Measurements from ENCODE around the gene NOSTRIN. TPM values are rescaled to one million over a fixed set of nuclear protein-coding genes. Genes with fewer than 3 reads are reported as not detected.

The NOSTRIN gene
- total and polyA plus RNA-seq, 2 donors (not counting 3 experiments of a cell fraction or from before 2014, with no cell fraction given), result 0.03 to 0.75 TPM

GRCh38 chr2:168766600-168766999 lies 35.8 kb upstream of the NOSTRIN start:
- no peaks in the 10 kb centered on the region for H3K4me1 ChIP-seq (ENCODE audit: control insufficient read depth, extremely low read depth, insufficient read depth, low read length)
- no peaks in the 10 kb centered on the region for H3K9me1 ChIP-seq (replicated peaks; ENCODE audit: control insufficient read depth, extremely low read depth, insufficient read depth, low read length)
- no peak overlapping the region for H2AFZ ChIP-seq (ENCODE audit: low read depth, low read length)
- intact Hi-C loops (cut with micrococcal nuclease) (no loop called here), dilution Hi-C loops (cut with MboI; ENCODE audit: extremely low pct_ligation_motif_present, low sequenced_read_pairs) (no loop called here)
- H3K9me3 ChIP-seq (replicated peaks; ENCODE audit: control insufficient read depth, insufficient read depth, low read length), result no peaks in the 10 kb centered on the region
- no peak overlapping the region for H3K4me3 ChIP-seq (replicated peaks in 1 of 3; ENCODE audit: insufficient read depth in 1 of 3, low read depth in 1 of 3, low read length in 3 of 3)
- ChIA-PET POLR2A (no interaction called here), CTCF (interaction anchor here (1.0 to 2.9 kb wide), 2 partner anchors 155 to 420 kb away, joined by 3 to 15 read pairs; no protein-coding TSS in a partner anchor)
- TF ChIP-seq EZH2 (IDR thresholded peaks at IDR 0.05; ENCODE audit: borderline replicate concordance, low read depth, low read length, severe bottlenecking) (no peak), POLR2AphosphoS5 (IDR thresholded peaks at IDR 0.05; ENCODE audit: insufficient read depth, low read depth, low read length) (no peak), MYC (IDR thresholded peaks at IDR 0.05; ENCODE audit: low read depth, low read length) (no peak), CTCF (IDR thresholded peaks at IDR 0.05; ENCODE audit: extremely low read depth in 1 of 2, insufficient read depth in 1 of 2, low read depth in 1 of 2, low read length in 2 of 2) (no peak), POLR2A (IDR thresholded peaks at IDR 0.05; ENCODE audit: low read depth, low read length) (no peak), FOS (IDR thresholded peaks at IDR 0.05; ENCODE audit: borderline replicate concordance, insufficient read depth, low read length) (no peak), MAX (IDR thresholded peaks at IDR 0.05; ENCODE audit: insufficient read depth, insufficient read length) (no peak), GATA2 (IDR thresholded peaks at IDR 0.05; ENCODE audit: insufficient read depth, insufficient read length, low read depth, low read length) (no peak), JUN (IDR thresholded peaks at IDR 0.05; ENCODE audit: borderline replicate concordance, insufficient read depth, insufficient read length, low read depth) (no peak)
- H3K9ac ChIP-seq (replicated peaks; ENCODE audit: extremely low read depth, insufficient read depth, low read length), result no peak overlapping the region
- no peaks in the 10 kb centered on the region for H4K20me1 ChIP-seq (replicated peaks; ENCODE audit: control insufficient read depth, extremely low read depth, insufficient read depth, low read length)
- no TSS peak for BruUV-seq (replicated peaks)
- H3K4me2 ChIP-seq (ENCODE audit: insufficient read depth, low read length), result no peak overlapping the region
- H3K79me2 ChIP-seq (ENCODE audit: control insufficient read depth, insufficient read depth, low read length), result no peaks in the 10 kb centered on the region
- no peak for FAIRE-seq
- no peaks in the 10 kb centered on the region for H3K27me3 ChIP-seq (ENCODE audit: control insufficient read depth in 2 of 2, insufficient read depth in 2 of 2, low read length in 2 of 2)
- no peaks in the 10 kb centered on the region for H3K36me3 ChIP-seq (ENCODE audit: control insufficient read depth in 2 of 2, extremely low read depth in 1 of 2, insufficient read depth in 2 of 2, low read length in 2 of 2)
- no peak for DNase-seq (ENCODE audit: low read depth, low spot score)
- no peak overlapping the region for H3K27ac ChIP-seq (ENCODE audit: insufficient read depth, low read depth, low read length)
